Right lobe of liver (tissue), 6 donors: ENCODE results near the gene TSPOAP1. TPM values are rescaled to one million over a fixed set of nuclear protein-coding genes. Genes with fewer than 3 reads are reported as not detected.

Source experiments
- ATAC-seq, 4 donors: fragments of 200-7000 bp; cut with Tn5 transposase; one replicate each; pipeline ENCODE4 v1.9.1; 2020; ENCODE audit warnings: mild to moderate bottlenecking in 4 of 4, moderate library complexity in 4 of 4
- DNase-seq, 3 donors: peaks; one replicate each; pipeline ENCODE4 v3.0.0-alpha.2; 2020
- H3K27ac ChIP-seq, 3 donors: fragments of 200-600 bp; one replicate each; pipeline ENCODE4 v1.8.0; 2022
- H3K27me3 ChIP-seq, 2 donors: fragments of 200-600 bp; one replicate each; pipeline ENCODE4 v1.8.0; 2022
- H3K36me3 ChIP-seq, 4 donors: fragments of 200-600 bp; sonication (generic) in 1 of 4; one replicate each; pipeline versions ENCODE4 v1.5.1 to v1.8.0; 2017 to 2022; ENCODE audit warnings: control low read depth in 1 of 4
- H3K4me1 ChIP-seq, 4 donors: fragments of 200-600 bp; sonication (generic) in 1 of 4; one replicate each; pipeline versions ENCODE4 v1.5.1 to v1.8.0; 2017 to 2022; ENCODE audit warnings: control low read depth in 1 of 4
- H3K4me3 ChIP-seq, 3 donors: fragments of 200-600 bp; one replicate each; pipeline ENCODE4 v1.8.0; 2022
- H3K9me3 ChIP-seq, 4 donors: fragments of 200-600 bp; sonication (generic) in 1 of 4; one replicate each; pipeline versions ENCODE4 v1.5.1 to v1.8.0; 2017 to 2022; ENCODE audit warnings: control low read depth in 1 of 4
- POLR2A ChIP-seq: fragments of 450-650 bp; IDR thresholded peaks from one replicate; pipeline ENCODE4 v1.6.1; 2017; ENCODE audit warnings: antibody characterized with exemption, mild to moderate bottlenecking
- WGBS: methylation state at CpG from one replicate; pipeline ENCODE4 v1.1.6; 2018; ENCODE audit warnings: low coverage, low lambda C conversion rate; ENCODE audit not compliant: insufficient coverage; ENCODE audit errors: missing lambda C conversion rate; 5-methylcytosine and 5-hydroxymethylcytosine counted together
- intact Hi-C, 2 donors: fragments of 100-400 bp; cut with DNase I; formaldehyde crosslinking; loops; one replicate each; pipeline versions ENCODE4 v1.11.2 to v1.14.1; 2022
- total RNA-seq, 6 experiments: library from RNA; depleted of rRNA in 2 of 6; stranded (reverse); fragments of >200 nt in 2 of 6; fragmentation: NEBNext Ultra II Directional in 3 of 6; extraction: Animal tissue kit (Norgen Biotek cat#: 25700) in 3 of 6; gene quantifications; one replicate each; pipeline versions ENCODE4 v1.1.0 to v1.2.4, GENCODE V29; 2016 to 2023
- TF ChIP-seq, protein P1 (sequence below), 4 donors: fragments of 200-600 bp in 3 of 4; fragments of 450-650 bp in 1 of 4; IDR thresholded peaks; one replicate each; pipeline versions ENCODE4 v1.5.1 to v1.8.0; 2016 to 2022; ENCODE audit warnings: antibody characterized with exemption in 4 of 4, mild to moderate bottlenecking in 2 of 4
- donor health status: DM: no; HTN: yes; CAD: no.
- donor health status: DM: no; HTN: no; CAD: no.
- donor health status: DM: no; HTN: no; CAD: no.
- donor health status: DM: no; HTN: yes; CAD: no.
- donor health status: DM: no; HTN: yes; CAD: no.

TSPOAP1 gene
- total RNA-seq, 6 experiments from 2014 or later, result 0.87 to 8.3 (median 3.8) TPM

DNA sequence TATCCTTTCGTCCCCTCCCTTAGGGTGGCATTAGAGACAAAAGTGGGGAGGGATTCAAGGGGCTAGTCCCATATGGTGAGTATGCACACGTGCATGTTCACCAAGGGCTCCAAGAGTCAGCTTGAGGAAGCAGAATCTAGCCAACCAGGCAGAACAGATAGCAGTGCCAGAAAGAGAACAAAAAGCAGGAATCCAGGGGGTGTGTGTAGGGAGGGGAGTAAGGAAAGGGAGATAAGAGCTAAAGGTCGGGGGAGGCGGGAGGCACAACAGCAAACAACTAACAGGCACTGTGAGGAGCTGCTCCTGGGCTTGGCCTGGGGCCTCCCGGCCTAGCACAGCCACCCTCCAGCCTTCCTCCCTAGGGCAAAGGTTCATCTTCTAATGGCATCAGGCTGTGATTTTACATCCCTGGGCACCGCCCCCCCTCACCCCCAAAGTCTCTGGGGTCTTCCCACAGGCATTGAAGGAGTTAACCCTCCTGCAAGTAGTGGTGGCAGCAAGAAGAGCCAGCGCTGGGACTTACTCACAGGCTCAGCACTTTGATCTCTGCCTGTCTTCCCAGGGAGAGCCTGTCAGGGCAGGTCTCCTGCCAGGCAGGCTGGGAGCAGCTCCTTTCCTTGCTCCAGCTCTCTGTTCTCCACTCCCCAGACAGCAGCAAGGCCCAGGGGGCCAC, 35.8 kb upstream of the TSPOAP1 start:
- Histone ChIP-seq H3K27me3 (no peaks in the 10 kb centered on the region), H3K36me3 (peaks cover 0 to 1% (median 0%) of the 10 kb centered on the region in 4 donors), H3K4me3 (no peak overlapping the region), H3K27ac (peak overlapping the region in 1 of 3 donors; percentile 65), H3K9me3 (no peaks in the 10 kb centered on the region), H3K4me1 (peaks cover 0 to 48% (median 5%) of the 10 kb centered on the region in 4 donors)
- intact Hi-C loops, result no loop called here
- 55% methylated on average over 4 of the region's 7 CpGs for WGBS
- TF ChIP-seq, protein P1, sequence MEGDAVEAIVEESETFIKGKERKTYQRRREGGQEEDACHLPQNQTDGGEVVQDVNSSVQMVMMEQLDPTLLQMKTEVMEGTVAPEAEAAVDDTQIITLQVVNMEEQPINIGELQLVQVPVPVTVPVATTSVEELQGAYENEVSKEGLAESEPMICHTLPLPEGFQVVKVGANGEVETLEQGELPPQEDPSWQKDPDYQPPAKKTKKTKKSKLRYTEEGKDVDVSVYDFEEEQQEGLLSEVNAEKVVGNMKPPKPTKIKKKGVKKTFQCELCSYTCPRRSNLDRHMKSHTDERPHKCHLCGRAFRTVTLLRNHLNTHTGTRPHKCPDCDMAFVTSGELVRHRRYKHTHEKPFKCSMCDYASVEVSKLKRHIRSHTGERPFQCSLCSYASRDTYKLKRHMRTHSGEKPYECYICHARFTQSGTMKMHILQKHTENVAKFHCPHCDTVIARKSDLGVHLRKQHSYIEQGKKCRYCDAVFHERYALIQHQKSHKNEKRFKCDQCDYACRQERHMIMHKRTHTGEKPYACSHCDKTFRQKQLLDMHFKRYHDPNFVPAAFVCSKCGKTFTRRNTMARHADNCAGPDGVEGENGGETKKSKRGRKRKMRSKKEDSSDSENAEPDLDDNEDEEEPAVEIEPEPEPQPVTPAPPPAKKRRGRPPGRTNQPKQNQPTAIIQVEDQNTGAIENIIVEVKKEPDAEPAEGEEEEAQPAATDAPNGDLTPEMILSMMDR (IDR thresholded peaks at IDR 0.05), result no peak
- TF ChIP-seq POLR2A, result no peak
- DNase-seq (peak in 1 of 3 donors; percentile 69), ATAC-seq (peak; percentile 35 to 74 (median 54))

DNA sequence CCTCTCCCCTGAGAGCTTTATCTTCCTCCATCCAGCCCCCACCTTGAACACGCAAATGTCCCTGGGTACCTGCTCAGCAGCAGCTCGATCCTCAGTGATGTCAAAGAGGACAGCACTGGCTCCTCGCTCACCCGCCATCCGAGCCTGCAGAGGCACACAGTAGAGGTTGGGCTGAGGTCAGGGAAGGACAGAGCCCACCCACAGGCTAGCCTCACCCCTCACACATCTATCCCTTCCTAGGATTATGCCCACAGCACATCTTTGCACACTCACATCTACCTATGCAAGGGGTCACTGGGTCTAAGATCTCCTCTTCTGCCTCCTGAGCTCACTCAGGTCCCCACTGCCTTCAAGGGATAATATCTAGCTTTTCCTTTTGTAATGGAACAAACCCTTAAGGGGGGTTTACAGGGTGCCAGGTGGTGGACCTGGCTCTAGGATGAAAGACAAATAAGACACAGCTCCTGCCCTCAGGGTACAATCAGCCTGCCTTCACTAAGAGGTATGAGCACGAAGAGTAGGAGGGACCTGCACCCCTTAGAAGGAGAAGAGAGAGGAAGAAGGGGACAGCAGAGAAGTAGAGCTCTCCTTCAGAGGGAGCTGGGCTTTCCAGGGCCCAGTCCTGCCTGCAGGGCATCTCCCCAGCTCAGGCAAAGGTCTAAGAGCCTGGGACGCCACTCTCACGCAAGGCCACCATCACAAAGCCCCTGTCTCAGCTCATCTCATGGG, 35.0 kb upstream of the TSPOAP1 start:
- Histone ChIP-seq H3K9me3 (no peaks in the 10 kb centered on the region), H3K27me3 (no peaks in the 10 kb centered on the region), H3K27ac (peak overlapping the region in 1 of 3 donors; percentile 65), H3K36me3 (peaks cover 0 to 8% (median 2%) of the 10 kb centered on the region in 4 donors), H3K4me3 (no peak overlapping the region), H3K4me1 (peaks cover 0 to 41% (median 3%) of the 10 kb centered on the region in 4 donors)
- WGBS, result 90% methylated on average over 3 of the region's 8 CpGs
- DNase-seq (no peak), ATAC-seq (no peak)
- intact Hi-C loops, result no loop called here
- TF ChIP-seq POLR2A, result no peak
- TF ChIP-seq, protein P1 (IDR thresholded peaks at IDR 0.05), result no peak

DNA sequence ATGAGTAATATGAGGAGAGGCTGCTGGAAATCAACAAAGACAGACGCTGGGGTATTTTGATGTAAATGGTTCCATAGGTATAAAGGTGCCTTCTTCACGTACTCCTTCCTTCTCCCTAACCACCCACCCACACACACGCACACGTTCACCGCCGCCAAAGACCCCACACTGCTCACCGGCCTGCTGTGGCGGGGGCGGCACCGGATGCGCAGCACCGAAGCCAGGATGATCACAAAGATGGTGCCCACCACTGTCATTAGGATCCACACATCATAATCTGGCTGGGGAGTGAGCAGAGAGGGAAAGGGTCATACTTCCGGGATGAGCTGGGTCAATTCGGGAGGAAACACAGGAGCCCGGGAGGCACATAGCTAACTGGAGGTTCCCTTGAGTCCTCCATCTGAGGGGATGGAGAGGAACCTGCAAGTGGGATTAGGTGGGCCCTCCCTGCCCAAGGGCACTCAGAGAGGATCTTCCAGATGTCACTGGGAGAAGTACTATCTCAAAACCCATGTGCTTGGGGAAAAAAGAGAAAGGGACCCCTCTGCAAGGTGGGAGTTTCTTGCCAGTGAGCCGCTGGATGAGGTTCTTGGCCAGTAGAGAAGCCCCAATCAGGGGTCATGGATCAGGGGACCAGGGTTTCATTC, 33.9 kb upstream of the TSPOAP1 start:
- H3K36me3 ChIP-seq, result peaks cover 0 to 19% (median 6%) of the 10 kb centered on the region in 4 donors
- no peaks in the 10 kb centered on the region for H3K9me3 ChIP-seq
- 91% methylated on average over 9 of the region's 16 CpGs for WGBS

More for the DNA sequence above, 33.9 kb upstream of the TSPOAP1 start:
- TF ChIP-seq, protein P1 (IDR thresholded peaks at IDR 0.05), result no peak
- TF ChIP-seq POLR2A, result no peak
- DNase-seq (no peak), ATAC-seq (no peak)
- H3K27me3 ChIP-seq, result no peaks in the 10 kb centered on the region
- intact Hi-C loops, result no loop called here
- H3K27ac ChIP-seq, result no peak overlapping the region
- H3K4me3 ChIP-seq, result no peak overlapping the region
- H3K4me1 ChIP-seq, result peaks cover 0 to 36% (median 3%) of the 10 kb centered on the region in 4 donors
